ENCODE results near the gene SNRNP200. TPM values are rescaled to one million over a fixed set of nuclear protein-coding genes. Genes with fewer than 3 reads are reported as not detected.
"Not testable (repeated sequence)": the region's sequence is repeated elsewhere in the genome, so short reads cannot be mapped to it uniquely, and the experiment has no call there.

Gene SNRNP200
- total RNA-seq, 1 donor from 2014 or later, result 36.6 TPM

DNA sequence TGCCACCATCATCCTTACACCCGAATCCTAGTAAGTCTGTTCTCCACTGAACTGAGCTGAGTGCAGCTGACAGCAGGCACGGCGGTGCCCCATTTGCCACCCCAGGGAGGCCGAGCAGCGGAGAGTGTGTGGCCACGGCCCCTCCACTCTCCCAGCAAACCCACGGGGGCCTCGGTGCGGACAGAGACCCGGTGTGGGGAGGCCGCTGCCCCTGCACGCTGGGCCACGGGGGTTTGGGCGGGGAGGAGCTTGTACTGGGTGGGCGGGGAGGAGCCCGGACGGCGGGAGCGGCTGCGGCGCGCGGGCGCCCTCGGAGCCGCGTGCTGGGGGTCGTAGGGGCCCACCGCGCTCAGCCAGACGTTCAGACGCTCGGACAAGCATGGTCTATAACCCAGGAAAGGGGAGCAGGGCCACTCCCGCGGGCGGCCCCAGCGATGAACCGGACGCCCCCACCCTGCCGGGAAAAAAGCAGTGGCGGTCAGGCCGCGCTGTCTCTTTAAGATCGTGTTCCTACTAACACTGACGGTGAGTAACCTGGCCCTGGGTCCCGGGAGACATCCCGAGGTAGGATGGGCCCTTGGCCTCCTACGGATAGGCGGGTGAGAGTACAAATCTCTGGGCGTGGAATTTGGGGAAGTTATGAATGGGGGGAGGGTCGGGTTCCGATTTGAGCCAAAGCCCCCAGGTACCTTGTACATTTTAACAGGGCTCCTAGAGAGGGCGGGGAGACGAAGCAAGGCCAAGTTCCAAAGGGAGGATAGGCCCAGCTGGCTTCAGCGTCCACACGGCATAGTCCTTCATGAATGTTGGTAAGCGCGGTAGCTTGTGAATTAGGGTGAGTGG, 19.9 kb upstream of the SNRNP200 start, which contains the start of gene ITPRIPL1:
Gene ITPRIPL1 (plus strand): TSS at position 277 of the 843 bp plus-strand sequence. CDS start 523 bp downstream, at position 800.
- no peak for DNase-seq (ENCODE audit: low spot score)

DNA sequence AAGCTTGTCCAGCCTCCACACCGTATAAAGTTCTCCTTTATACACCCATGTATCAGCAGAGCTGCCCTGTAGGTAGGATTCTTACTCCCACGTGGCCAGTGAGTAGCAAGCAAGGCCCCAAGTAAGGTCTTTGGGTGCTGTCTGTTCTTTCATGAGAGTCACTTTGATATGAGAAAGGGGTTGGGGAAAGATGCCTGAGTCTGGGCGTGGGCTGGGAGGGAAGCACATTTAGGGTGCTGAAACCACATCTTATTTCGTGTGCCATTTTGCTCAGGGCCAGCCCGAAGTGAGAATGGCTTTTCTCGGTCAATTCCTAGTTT, 19.3 kb upstream of the SNRNP200 start:
- no peak for DNase-seq (ENCODE audit: low spot score)

DNA sequence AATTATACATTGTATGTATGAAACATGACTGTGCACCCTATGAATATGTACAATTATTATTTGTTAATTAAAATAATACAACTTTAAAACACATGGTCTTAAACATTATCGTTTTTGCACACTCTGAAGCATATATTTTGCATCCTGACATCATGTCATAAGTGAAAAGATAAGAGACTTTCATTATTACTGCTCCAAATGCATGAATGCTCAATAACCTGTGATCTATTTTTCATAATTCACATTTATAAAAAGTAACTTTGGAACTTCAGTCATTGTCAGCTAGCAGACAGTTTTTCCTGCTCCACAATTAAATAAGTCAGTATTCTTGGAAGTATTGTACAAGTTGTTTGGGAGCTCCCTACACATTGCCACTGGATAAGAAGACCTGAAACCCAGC, 18.5 kb upstream of the SNRNP200 start:
- DNase-seq (ENCODE audit: low spot score), result no peak

DNA sequence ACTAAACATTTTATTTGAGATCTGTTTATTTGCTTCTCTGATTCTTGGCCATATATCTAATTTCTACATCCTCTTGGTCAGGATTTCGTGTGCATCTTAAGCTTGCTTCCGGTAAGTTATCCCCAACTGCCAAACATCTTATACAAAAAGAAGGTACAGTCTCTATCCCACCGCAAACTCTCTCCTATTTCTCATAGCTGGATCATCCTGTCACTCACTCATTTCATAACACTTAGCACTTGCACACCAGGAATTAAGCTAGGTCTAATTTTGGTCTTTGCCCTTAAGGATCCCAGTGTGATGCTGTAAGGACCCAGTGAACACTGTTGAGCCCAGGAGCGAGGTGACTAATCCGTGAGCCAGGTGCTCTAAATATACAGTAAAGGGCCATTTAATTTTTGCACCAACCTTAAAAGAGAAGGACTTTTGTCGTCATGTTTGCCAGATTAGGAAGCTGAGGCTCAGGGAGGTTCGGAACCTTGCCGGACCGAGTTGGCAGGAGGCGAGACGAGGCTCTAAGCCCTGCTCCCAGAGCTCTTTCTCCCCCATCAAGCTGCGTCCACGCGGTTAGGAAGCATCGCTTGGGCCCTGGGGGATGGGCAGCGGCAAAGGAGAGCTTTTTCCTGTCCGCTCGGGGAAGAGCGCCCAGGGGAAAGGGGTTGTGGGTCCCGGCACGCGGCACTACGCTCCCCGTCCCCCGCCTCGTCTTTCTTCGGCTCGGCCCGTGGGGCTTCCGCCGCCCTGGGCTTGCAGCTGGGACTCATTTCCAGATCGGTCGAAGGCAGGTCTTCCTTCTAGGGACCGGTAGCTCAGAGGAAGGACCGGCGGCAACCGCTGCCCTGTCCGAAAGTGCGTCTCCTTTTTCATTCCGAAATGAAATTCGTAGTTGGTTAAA, 15.6 kb upstream of the SNRNP200 start:
- no peak for DNase-seq (ENCODE audit: low spot score)

DNA sequence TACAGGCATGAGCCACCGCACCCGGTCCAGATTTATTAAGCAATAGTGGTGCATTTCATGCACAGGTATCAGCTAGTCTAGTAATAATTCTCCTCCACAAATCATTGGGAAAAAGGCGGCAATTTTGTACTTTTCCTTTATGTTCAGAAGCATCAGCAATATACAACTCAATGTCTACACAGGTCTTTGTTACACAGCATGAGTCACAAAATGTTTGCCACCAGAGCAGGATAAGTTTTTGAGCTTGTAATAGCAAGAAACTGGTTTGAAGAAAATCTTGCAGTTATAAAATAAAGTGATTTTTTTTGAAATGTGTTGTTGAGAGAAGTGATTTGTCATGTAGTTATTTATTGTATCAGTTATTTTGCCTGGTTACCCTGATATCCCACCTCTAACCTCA, 15.0 kb upstream of the SNRNP200 start:
- DNase-seq (ENCODE audit: low spot score), result no peak

DNA sequence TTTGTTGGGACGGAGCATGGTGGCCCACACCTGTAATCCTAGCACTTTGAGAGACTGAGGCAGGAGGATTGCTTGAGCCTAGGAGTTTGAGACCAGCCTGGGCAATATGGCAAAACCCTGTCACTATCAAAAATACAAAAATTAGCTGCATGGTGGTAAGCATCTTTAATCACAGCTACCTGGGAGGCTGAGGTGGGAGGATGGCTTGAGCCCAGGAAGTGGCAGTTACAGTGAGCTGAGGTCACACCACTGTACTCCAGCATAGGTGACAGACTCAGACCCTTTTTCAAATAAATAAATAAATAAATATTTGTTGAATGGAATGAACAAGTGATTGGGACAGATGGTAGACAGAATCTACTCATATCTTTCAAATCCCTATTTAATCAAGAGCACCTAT, 14.1 kb upstream of the SNRNP200 start:
- DNase-seq (ENCODE audit: low spot score), result no peak

DNA sequence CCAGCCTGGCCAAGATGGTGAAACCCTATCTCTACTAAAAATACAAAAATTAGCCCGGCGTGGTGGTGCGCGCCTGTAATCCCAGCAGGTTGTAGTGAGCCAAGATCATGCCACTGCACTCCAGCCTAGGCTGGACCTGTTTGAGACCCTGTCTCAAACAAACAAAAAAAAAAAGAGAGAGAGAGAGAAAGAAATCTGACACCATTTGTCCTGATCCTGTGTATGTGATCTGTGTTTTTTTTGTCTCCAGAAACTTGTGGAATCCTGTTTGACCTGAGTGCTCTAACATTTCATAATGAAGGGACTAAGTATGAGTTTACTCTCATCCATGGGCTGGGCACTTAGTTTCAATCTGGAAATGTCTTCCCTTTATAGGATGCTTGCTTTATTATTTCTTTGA, 13.4 kb upstream of the SNRNP200 start:
- DNase-seq (ENCODE audit: low spot score), result no peak

DNA sequence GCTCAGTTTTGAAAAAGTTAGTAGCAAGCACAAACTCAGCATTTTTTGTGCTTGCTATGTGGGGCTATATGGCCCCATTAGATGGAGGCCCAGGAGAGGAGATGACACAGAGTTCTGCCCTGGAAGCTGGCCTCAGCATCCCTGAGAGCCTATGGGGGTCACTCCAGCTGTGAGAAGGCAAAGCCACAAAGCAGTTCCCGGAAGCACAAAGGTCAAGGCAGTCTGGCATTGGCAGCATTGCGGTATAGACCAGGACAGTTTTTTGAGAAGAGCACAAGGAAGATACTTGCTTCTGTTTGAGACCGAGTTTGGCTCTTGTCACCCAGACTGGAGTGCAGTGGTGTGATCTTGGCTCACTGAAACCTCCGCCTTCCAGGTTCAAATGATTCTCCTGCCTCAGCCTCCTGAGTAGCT, 12.2 kb upstream of the SNRNP200 start:
- no peak for DNase-seq (ENCODE audit: low spot score)

DNA sequence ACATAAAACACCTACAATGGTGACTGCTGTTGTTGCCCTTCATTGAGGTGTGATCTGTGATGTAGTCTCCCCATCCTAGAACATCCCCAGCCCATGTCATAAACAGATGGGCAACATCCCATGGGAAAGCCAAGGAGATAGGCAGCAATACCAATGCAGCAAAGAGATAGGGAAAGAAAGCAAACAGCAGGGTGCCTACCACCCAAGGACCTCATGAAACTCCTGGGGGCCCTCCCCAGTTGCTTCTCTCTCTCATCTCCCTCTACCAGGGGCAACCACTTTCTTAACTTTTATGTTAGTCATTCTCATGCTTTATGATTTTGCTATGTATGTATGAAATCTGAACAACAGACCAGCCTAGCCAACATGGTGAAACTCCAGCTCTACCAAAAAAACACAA, 11.7 kb upstream of the SNRNP200 start:
- no peak for DNase-seq (ENCODE audit: low spot score)

DNA sequence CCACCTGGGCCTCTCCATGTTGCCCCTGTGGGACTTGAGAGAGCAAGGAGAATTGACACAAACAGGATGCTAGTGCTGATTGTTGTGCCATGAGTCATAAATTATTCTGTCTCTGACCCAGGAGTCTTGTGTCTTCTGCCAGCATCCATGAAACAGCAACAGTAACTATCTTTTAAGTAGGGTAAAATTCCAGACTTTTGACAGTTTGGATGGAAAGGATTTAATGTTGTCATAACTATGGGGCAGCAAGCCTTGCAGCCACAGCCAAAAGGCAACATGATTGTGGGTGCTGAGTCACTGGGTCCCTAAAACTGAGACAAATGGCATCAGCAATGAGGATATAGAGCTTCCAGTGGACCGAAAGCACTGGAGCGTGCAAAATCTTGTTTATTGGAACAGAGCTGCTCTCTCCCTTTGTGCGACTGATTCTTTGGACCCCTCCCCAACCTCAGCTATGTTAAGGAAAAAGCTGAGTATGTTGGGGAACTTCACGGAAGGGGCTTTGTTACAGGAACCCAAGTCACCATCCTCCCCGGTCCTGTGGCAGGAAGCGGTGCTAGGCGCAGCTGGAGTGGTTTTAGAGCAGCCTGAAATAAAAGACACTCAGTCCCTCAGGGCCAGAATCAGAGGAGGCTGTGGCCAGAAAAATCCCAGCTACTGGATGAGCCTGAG, 10.2 kb upstream of the SNRNP200 start:
- no peak for DNase-seq (ENCODE audit: low spot score)

DNA sequence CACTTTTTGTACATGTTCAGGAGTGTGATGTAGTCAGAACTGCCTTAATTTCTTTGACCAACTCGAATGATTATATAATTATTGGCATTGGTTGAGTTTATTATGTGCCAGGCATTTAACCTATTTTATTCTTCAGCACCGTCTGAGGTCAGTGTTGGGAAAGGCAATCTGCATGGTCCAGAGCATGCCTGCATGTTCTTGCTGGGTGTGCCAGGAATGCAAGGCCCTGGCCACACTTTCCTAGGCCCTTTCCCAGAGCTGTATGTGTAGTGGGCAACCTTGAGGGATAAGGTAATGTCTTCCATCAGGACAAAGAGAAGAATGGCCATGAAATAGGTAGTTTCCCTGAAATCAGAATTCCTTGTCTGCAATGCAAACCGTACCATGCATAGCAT, 9.7 kb upstream of the SNRNP200 start:
- DNase-seq (ENCODE audit: low spot score), result no peak

DNA sequence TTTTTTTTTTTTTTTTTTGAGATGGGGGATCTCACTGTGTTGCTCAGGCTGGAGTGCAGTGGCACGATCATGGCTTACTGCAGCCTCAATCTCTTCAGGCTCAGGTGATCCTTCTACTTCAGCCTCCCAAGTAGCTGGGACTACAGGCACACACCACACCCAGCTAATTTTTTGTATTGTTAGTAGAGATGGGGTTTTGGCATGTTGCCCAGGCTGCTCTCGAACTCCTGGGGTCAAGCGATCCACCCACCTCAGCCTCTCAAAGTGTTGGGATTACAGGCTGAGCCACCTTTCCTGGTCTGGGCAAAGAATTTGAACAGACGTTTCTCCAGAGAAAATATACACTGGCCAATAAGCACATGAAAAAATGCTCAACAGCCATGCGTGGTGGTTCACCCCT, 2.9 kb upstream of the SNRNP200 start:
- no peak for DNase-seq (ENCODE audit: low spot score)

DNA sequence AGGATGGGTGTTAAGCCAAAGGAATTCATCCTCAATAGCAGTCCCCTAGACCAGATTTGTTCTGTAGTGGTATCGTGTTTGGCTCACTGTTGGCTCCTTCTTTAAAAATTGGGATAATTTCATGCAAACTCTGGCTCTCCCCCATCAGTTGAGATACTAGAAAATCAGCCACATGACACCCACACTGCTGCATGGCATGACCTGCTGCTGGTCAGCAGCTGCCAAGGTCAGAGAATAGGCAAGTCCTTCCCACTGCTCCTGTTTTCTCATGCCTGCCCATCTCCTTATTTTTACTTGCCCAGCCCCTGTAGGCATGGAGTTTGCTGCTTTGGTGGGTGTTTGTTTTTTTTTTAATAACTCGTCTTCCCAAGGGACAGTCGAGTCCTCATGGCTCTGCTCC, 1.0 kb upstream of the SNRNP200 start:
- DNase-seq (ENCODE audit: low spot score), result no peak

DNA sequence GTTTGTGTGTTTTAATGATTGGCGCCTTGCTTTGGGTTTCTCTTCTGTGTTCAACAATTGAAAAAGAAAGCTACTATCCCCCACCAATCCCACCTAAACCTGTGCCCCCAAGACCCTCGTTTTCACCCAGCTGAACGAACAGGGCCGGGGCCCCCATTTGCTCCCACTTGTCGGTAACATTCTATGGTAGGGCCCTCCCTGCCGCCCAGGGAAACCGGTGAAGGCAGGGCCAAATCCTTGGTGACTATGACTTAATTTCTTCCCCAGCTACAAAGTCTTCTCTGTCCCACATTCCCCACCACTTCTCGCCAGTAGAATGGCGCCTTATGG, 598 bp upstream of the SNRNP200 start:
- DNase-seq (ENCODE audit: low spot score), result no peak

DNA sequence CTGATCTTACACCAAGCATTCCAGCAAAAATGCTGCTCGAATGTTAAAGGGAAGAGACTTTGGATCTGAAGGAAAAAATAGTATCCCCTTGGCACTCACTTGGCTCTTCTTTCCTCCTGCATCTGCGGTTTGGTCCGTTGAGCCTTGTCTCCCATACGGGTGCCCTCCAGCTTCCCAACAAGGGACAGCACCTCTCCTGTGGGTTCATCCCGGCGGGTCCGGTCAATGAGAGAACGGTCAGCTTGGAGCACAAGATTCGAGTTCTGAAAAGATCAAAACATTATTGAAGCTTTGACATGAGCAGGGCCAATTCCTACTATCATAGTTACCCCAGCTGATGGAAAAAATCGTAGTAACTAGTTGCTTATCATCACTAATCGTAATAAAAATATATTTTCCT, 740 bp downstream of the SNRNP200 start:
- no peak for DNase-seq (ENCODE audit: low spot score)

DNA sequence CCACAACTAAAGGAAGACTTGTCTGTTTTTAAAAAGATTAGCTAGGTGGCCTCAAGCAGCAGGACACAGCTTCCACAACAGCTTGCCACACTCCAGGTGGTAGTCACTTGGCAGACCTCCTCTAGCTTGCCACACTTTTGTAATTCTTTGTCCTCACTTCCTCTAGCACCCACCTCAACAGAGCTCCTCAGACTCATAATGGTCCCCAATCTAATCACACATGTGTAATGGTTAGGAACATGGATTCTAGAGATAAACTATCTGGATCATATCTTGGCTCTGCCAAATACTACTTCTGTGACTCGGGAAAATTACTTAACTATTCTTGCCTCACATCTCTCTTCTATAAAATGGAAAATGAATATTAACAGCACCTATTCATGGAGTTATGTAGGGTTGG, 3.5 kb downstream of the SNRNP200 start:
- no peak for DNase-seq (ENCODE audit: low spot score)

DNA sequence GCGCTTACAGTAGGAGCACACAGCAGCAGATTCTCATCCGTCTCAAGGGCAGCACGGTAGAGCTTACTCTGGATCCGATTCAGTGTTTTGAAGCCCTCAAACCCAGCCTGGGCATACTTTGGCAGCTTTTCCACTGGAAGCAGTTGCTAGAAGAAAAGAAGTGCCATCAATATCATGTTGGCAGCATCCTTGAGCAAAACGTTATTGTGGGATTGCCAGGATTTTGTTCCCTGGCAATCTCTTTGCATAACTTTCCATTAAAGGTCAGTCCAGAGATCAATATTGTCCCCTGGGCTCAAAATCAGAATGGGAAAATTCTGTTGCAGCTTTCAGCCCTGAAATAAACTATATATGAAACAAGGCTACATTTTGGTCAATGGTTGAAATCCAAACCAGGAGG, 8.4 kb downstream of the SNRNP200 start:
- no peak for DNase-seq (ENCODE audit: low spot score)

DNA sequence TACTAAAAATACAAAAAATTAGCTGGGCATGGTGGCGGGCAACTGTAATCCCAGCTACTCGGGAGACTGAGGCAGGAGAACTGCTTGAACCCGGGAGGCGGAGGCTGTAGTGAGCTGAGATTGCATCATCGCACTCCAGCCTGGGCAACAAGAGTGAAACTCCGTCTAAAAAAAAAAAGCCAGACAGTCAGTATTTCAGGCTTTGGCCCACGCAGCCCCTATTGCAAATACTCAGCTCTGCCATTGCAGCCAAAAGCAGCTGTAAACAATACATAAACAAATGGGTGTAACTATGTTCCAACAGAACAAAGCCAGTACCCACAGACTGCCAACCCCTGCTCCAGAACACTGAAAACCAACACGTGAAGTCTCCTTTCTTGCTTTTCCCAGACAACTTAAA, 11.1 kb downstream of the SNRNP200 start:
- not testable (repeated sequence) for DNase-seq (ENCODE audit: low spot score)

DNA sequence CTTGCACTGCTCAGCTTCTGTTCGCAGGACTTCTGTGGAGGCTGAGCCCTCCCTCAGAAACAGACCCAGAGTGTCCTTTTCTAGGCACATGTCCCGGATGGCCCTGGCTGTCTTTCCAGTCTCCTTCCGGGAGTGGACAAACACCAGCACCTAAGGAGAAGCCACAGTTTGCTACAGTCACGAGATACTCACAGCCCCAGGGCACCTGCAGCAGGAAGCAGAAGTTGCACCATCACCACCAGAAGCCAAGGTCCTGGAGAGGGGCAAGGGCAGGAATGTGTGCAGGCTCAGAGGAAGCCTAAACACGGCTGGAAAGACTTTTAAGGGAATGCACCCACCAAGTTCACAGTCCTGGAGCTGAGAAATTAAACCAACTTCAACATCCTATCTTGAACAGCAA, 13.6 kb downstream of the SNRNP200 start:
- no peak for DNase-seq (ENCODE audit: low spot score)

DNA sequence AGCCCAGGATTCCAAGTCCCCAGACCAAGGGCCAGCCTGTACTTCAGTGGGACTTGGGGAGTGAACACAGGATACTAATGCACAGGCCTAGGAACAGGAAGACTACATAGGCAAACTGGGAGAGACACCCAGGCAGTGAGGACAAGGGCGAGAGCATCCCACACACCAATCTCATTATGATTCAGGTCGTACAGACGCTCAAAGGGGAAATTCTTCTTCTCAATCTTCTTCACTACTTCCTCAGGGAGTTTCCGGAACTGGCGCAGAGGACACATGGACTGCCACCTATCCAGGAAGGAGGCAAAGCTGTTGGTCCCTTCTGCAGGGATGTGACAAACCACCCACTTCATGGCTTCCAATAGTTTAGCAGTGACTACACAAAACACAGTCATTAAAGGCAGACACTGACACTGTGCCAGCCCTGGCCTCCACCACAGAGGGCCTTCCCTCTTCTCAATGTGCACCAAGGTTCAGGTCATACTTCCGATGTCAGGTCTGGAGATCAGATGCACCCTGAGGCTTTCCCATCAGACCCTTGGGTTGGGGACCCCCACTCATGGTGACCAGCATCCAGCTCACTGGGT, 18.0 kb downstream of the SNRNP200 start:
- DNase-seq (ENCODE audit: low spot score), result no peak

DNA sequence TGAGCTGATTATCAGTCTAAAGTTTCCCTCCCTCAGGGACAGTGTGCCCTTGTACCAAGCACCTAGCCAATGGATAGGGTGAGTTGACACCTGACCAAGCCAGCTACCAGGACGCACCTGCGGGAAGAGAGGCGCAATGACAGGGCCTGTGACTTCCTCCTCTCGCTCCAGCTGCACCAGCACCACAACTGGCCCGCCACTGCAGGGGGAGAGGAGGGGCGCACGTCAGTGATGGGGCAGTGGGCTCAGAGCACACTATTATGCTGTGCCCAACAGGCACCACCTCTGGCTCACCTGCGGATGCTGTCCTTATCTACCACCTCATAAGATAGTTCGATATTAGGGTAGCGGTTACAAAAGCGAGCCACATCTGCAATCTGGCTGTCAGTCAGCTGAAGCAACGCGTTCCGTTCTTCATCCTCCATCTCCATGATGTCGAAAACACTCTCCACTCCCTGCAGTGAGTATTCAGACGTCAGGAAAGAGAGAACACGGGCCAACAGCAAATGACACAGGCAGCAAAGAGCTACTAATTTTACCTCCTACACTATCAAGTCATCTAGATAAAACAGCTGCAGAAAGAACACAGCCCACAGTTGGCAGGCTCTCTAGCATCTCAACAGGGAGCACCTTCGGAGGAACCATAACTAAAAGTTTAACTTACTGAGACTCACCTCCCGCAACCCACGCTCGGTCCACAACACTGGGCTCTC, 28.4 kb downstream of the SNRNP200 start:
- DNase-seq (ENCODE audit: low spot score), result no peak

Measured in umbilical cord (tissue), 2 donors.